NCI-H128 (cell line): ENCODE measurements around the gene KNL1.

ENCODE experiments used
- DNase-seq: peaks from one replicate; lab custom pipeline; 2025; ENCODE audit not compliant: unreplicated experiment; lab: John Stamatoyannopoulos, UW

KNL1 gene

DNA sequence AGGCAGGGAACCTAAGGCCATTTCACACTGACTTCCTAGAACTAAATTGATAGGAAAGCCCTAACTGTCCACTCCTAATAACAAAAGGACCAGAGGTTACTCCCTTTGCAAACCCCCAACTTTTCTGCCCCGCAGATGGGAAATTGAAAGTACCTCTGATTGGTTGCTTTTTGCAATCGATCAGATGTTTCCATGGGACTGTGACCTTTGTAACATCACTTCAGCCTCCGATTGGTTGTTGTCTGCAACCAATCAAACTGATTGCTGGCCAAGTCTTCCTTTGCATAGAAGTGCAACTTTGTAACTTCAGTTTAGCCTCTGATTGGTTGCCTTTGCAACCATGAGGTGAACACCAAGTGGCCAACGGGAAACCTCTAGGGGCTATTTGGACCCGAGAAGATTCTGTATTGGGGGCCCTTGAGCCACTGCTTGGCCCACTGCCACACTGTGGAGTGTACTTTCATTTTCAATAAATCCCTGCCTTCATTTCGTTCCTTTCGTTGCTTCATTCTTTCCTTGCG, 11.3 kb upstream of the KNL1 start:
- DNase-seq: no peak

DNA sequence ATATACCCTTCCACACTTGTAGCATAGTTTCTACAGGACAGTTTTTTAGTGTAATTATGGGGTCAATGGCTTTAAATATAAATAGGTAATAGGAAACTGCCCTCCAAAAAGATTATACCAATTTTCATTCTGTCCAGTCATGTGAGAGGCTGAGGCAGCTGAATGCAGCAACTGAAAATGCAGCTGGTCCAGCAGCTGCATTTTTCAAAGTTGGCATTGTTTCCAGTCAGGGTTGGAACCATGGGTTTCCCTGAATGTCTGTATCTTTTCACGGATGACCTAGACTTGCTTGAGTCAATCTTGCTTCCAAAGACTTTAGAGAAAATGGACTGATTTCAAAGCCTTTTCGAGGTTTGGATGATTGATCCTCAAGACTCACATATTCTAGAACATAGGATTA, 9.9 kb upstream of the KNL1 start:
- DNase-seq: no peak

DNA sequence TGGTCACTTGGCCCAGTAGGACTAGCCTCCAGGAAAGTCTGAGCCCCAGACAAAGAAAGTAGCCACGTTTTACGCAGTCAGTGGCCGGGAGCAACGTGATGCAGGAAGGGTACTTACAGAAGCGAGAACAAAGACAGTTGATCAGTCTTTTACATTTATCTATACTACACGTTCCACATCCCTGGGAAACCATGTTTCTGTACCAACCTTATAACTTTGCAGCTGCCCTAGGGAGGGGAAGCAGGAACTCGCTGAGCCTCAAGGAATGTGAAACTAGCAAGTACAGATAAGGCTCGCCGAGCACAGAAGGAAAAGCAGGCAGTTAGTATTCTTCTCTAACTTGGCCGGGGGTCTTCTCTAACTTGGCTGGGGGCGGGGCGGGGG, 3.4 kb upstream of the KNL1 start:
- DNase-seq: no peak

DNA sequence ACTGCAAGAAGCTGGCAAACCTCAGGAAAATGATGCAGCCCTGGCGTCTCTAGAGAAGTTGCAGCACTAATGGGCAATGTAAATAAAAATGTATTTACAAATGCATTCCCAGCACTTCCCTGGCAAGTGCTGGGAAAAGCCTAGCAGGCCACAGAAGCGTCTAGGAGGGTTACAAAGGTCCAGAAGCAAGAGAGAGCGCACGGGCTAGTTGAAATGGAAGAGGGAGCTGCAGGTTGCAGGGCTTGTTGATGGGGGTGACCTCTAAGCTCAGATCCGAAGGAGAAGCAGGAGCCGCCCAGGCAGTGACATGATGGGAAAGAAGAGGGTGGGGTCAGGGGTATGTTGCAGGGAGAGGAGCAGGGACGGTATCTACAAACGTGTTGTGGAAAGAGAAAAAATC, 2.7 kb upstream of the KNL1 start:
- no peak for DNase-seq

DNA sequence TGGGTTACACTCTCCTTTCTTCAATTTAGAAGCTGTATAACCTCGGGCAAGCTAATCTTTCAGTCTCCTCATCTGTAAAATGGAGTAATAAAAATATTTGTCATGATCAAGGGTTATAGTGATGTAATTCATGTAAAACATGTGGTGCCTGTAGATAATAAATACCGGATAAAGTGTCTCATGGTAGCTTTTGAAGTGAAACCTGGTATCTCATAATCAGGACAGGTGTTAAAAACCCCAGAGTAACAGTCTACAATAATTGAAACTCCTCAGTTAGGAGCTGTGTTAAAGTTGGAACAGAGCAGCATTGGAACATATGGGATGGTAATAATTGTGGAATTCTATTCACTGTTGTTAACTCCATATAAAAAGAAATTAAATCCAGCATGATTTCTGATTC, 884 bp upstream of the KNL1 start:
- DNase-seq: no peak

DNA sequence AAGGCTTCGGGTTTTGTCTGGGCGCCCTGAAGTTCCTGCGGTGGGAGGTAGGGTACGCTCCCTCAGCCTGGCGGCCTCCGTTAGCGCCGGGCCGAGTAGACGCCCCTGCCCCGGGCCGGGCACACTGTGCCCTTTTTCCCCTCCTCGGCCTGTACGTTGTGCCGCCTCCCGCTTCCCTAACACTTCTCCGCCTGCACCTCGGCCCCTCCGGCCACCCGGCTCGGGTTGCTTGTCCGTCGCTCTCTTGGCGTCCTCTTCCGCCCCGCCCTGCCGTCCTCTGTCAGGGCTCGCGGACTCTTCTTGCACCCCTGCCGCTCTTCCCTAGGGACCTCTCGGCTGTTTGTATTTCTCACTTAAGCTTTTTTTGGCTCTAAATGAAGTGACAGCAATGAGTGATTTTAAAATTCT, 384 bp downstream of the KNL1 start:
- no peak for DNase-seq

DNA sequence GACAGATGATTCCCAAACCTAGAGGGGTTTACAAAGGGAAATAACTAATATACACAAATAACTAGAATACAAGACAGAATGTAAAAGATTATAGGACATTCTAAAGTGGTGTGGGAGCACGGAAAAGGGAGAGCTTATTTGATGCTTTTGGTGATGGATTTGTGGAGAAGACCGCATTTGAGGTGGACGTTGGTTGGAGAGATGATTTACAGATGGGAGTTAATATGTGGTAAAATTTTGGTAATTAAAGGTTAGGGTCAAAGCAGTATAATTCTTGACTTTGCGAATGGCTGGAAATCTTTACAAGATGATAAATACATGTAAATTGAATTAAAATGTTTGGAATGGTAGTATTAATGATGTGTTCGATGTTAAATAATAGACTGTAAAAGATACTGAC, 1.2 kb downstream of the KNL1 start:
- no peak for DNase-seq

DNA sequence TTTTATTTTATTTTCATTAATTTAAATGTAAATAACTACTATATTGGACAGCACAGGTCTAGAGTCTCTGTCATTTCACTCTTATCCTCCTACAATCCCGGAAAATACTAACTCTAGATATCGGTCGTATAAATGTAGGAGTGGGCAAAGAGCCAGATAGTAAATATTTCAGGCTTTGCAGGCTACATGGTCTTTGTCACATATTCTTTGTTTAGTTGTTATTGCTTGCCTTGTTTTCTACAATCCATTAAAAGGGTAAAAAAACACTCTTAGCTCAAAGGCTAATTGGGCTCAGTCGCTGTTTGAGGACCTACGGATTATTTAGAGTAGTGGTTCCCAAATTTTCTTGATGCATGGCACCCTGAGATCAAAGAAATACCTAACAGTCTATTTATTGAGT, 1.7 kb downstream of the KNL1 start:
- DNase-seq: no peak

DNA sequence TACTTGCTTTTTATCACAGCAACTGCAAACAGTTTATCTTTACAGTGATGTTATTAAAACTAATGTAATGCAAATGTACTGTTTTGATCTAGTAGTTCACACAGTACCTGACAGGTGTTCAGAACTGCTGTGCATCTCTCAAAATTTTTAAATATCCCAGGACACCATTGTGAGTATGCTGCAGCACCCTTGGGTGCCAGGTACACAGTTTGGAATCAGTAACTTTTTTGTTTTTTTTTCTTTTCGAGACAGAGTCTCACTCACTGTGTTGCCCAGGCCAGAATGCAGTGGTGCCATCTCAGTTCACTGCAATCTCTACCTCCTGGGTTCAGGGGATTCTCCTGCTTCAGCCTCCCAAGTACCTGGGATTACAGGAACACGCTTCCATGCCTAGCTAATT, 3.0 kb downstream of the KNL1 start:
- DNase-seq: no peak

DNA sequence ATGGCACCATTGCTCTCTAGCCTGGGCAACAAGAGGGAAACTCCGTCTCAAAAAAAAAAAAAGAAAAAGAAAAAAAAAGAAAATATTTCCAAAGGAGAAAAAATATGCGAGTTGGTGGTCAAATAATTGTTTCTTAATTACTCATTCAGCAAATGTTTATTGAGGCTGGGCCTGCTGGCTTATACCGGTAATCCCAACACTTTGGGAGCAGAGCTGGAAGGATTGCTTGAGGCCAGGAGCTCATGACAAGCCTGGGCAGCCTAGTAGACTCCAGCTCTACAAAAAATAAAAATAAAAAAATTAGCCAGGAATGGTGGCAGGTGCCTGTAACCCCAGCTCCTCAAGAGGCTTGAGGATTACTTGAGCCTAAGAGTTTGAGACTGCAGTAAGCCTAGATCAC, 4.1 kb downstream of the KNL1 start:
- DNase-seq: no peak

DNA sequence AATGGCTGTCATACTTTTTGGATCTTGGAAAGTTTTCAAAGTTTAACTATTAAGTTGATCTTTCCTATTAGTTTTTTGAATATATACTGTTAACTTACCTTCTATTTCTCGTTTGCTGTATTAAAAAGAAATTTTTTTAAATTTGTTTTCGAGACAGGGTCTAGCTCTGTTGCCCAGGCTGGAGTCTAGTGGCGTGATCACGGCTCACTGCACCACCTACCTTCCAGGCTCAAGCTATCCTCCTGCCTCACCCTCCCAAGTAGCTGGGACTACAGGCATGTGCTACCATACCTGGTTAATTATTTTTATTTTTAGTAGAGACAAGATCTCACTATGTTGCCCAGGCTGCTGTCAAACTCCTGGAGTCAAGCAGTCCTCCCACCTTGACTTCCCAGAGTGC, 4.6 kb downstream of the KNL1 start:
- no peak for DNase-seq

DNA sequence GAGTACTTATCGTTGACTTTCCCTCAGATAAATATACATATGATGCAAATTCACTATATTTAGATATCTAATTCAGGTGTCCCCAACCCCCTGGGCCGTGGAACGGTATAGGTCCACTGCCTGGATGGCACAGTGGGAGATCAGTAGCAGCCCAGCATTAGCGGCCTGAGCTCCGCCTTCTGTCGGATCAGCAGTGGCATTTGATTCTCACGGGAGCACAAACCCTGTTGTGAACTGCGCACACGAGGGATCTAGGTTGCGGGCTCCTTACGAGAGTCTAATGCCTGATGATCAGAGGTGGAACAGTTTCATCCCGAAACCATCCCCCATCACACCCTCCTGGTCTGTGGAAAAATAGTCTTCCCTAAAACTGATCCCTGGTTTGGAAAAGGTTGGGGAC, 6.9 kb downstream of the KNL1 start:
- DNase-seq: no peak

DNA sequence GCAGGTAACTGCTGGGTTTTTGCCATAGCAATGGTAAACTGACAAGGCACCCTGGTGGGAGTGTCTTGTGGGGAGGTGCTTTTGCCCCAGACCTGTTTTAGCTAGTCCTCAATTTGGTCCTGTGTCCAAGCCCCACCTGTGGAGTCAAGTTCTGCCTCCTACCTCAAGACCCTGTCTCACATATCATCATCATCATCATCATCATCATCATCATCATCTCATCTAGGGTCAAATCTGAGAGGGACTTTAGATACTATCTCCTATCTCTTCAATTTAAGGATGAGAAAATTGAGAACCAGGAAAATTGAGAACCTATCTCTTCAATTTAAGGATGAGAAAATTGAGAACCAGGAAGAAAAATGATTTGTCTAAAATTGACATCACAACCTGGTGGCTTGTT, 9.9 kb downstream of the KNL1 start:
- no peak for DNase-seq

DNA sequence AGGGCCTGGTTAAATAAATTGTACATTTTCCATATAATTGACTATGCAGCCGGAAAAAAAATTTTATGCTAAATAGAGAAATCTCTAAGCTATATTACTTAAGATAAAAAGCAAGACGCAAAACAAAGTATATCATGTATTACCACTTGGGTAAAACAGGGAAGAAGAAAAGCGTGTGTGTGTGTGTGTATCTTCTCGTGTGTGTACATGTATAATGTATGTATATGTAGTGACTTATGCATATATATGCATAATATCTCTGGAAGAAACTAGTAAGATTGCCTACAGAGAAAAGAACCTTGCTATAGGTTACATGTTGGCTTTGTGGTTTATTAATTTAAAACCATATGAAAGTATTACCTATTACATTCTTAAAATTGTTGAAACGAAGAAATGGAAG, 19.0 kb downstream of the KNL1 start:
- no peak for DNase-seq

DNA sequence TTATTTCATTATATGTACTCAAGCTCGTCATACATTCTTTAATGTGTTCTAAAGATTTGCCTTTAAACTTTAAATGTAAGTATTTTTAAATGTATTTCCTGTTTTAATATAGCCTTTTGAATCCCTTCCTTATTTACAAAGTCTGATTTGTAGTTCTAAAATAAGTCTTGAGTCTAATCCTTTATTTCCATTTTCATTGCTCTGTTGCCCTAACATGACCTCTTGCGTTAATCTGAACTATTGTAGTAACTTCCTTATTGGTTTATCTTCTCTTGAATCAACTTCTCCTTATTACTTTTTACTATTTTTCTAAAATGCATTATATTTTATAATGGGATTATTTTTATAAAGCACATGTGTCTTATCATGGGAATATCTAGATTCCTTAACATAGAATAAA, 24.0 kb downstream of the KNL1 start:
- DNase-seq: no peak

DNA sequence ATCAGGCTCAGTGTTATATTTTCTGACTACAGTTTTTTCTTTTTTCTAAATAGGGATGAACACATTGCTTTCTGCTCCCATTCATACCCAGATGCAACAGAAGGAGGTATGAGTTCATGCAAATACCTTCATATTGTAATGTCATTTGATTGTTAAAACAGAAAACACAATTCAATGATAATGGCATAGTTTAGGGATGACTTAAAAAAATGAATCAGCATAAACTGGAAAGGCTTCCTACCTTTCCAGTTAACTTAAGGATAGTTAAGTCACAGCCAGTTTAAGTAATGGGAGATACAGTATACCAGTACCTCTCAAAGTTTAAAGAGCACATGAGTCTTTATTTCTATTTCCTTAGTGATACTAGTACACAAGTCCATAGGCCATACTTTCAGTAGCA, 24.9 kb downstream of the KNL1 start:
- no peak for DNase-seq

DNA sequence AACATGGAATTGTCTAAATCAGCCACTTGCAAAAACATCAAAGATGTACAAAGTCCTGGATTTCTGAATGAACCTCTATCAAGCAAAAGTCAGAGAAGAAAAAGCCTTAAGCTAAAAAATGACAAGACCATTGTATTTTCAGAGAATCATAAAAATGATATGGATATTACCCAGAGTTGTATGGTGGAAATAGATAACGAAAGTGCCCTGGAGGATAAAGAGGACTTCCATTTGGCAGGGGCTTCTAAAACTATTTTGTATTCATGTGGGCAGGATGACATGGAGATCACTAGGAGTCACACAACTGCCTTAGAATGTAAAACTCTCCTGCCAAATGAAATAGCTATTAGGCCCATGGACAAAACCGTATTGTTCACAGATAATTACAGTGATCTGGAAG, 29.3 kb downstream of the KNL1 start:
- DNase-seq: no peak

DNA sequence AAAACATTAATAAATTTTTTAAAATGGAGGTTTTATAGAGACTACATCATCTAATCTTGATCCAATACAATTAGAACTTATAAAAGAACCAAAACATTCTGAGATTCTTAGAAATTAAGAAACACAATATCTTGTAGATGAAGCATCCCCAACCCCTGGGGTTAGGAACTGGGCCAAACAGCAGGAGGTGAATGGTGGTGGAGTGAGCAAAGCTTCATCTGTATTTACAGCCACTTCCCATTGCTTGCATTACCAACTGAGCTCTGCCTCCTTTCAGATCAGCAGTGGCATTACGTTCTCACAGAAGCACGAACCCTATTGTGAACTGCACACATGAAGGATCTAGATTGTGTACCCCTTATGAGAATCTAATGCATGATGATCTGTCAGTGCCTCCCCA, 36.3 kb downstream of the KNL1 start:
- DNase-seq: no peak

DNA sequence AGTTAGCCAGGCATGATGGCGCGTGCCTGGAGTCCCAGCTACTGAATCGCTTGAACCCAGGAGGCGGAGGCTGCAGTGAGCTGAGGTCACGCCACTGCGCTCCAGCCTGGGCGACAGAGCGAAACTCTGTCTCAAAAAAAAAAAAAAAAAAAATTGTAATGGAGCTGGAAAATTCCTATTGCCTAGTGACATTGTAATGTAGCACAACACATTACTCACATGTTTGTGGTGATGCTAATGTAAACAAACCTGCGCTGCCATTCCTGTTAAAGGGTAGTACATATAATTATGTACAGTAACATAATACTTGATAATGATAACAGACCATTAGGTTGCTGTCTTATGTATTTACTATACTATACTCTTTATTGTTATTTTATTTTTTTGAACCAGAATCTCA, 39.1 kb downstream of the KNL1 start:
- DNase-seq: no peak

DNA sequence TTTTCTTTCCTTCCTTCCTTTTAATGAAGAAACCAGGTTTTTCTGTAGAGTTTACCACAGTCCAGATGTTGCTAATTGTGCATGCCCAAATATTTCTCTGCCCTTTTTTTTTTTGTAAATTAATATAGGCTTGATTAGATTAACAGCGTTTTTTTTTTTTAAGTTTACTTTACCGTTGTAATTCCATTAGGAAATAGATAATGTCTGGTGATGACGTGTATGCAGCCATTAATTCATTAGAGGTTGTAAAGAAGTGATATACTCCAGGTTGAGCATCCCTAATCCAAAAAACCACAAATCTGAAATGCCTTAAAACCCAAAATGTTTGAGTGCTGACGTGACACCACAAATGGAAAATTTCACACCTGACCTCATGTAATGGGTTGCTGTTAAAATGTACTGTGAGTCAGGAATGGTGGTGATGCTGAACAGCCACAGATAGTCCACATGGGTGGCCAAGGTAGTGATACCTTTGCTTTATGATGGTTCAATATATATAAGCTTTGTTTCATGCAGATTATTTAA, 43.2 kb downstream of the KNL1 start:
- DNase-seq: no peak

DNA sequence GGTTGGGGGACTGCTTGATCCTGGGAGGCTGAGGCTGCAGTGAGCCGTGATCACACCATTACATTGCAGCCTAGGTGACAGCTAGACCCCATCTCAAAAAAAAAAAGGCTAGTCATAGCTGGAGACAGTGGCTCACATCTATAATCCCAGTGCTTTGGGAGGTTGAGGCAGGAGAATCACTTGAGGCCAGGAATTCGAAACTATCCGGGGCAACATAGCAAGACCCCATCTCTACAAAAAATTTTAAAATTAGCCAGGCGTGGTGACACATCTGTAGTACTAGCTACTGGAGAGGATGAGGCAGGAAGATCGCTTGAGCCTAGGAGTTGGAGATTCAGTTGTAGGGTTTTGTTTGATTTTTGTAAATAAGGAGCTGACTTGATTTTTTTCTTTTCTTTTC, 45.6 kb downstream of the KNL1 start:
- no peak for DNase-seq

DNA sequence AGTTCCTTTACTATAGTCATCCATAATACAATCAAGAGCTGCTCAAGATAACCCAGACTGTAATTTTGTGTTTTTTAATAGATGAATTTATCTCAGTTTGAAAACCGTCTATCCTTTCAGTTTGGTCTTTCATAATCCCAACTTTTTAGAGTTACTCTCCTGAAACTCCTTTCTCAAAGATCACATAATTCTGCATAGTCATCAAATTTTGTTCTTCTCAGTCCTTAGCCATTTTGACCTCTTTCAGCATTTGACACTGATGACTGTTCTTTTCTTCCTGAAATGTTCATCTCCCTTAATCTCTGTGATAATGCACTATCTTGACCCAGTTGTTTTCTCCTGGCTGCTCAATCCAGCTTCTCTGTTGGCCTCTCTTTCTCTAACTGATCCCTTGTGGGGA, 53.5 kb downstream of the KNL1 start:
- DNase-seq: no peak

DNA sequence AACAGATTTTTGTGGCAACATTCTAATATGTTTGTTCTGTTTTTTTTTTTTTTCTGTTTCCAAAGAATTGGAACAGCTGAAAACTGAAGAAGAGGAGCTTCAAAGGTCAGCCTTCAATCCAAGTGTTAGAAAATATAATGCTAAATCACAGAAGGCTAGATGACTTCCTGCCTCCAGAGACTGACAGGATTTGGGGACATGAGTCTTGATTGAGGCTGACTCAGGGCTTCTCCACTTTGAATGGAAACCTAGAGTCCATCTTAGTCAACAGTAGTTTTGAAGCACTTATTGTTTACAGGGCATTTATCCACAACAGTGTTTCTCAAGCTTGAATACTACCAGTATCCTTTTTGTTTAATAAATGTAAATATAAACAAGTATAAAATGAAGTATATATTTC, 56.4 kb downstream of the KNL1 start:
- DNase-seq: no peak

DNA sequence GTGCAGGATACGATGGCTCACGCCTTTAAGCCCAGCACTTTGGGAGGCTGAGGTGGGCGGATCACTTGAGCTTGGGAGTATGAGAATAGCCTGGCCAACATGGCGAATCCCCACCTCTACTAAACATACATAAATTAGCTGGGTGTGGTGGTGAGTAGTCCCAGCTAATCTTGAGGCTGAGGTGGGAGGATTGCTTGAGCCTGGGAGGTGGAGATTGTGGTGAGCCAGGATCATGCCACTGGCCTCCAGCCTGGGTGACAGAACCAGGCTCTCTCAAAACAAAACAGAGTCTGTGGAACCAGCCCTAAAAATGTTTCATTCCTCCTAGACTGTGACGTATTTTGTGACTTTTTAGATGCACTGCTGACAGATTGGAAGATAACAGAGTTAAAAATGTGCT, 66.6 kb downstream of the KNL1 start:
- no peak for DNase-seq
